ENCODE data around the gene CARS2.

GRCh38 chr13:110629735-110630134, 76.2 kb downstream of the CARS2 start:
- TF ChIP-seq CTCF (IDR thresholded peaks at IDR 0.05) (no peak), POLR2AphosphoS5 (IDR thresholded peaks at IDR 0.05; ENCODE audit: low read depth, low read length) (no peak), REST (IDR thresholded peaks at IDR 0.05; ENCODE audit: insufficient read depth in 1 of 2, low read depth in 2 of 2, low read length in 1 of 2) (no peak)
